ENCODE data around the gene LIMK1.

LIMK1 gene

GRCh38 chr7:74083928-74084721 lies 521 bp downstream of the LIMK1 start:
- no peak for DNase-seq (ENCODE audit: low read depth in 1 of 2, low spot score in 1 of 2)

GRCh38 chr7:74084722-74085578 lies 1.3 kb downstream of the LIMK1 start:
- DNase-seq (ENCODE audit: low read depth in 1 of 2, low spot score in 1 of 2), result no peak

- DNase-seq (ENCODE audit: low read depth in 1 of 2, low spot score in 1 of 2), result no peak
Observed at GRCh38 chr7:74087791-74088453, 4.3 kb downstream of the LIMK1 start.

GRCh38 chr7:74092321-74092963 lies 8.8 kb downstream of the LIMK1 start:
- no peak for DNase-seq (ENCODE audit: low read depth in 1 of 2, low spot score in 1 of 2)

GRCh38 chr7:74092964-74093471 lies 9.4 kb downstream of the LIMK1 start:
- DNase-seq (ENCODE audit: low read depth in 1 of 2, low spot score in 1 of 2), result no peak

- no peak for DNase-seq (ENCODE audit: low read depth in 1 of 2, low spot score in 1 of 2)
Observed at GRCh38 chr7:74093671-74094223, 10.1 kb downstream of the LIMK1 start.

GRCh38 chr7:74094224-74095101 lies 10.9 kb downstream of the LIMK1 start:
- DNase-seq (ENCODE audit: low read depth in 1 of 2, low spot score in 1 of 2), result peak; percentile 39 to 45

- no peak for DNase-seq (ENCODE audit: low read depth in 1 of 2, low spot score in 1 of 2)
Observed at GRCh38 chr7:74095135-74095534, 11.5 kb downstream of the LIMK1 start.

GRCh38 chr7:74097937-74098614 lies 14.5 kb downstream of the LIMK1 start:
- no peak for DNase-seq (ENCODE audit: low read depth in 1 of 2, low spot score in 1 of 2)

- no peak for DNase-seq (ENCODE audit: low read depth in 1 of 2, low spot score in 1 of 2)
Observed at GRCh38 chr7:74099031-74099430, 15.4 kb downstream of the LIMK1 start.

GRCh38 chr7:74101061-74101681 lies 17.6 kb downstream of the LIMK1 start:
- DNase-seq (ENCODE audit: low read depth in 1 of 2, low spot score in 1 of 2), result no peak

- no peak for DNase-seq (ENCODE audit: low read depth in 1 of 2, low spot score in 1 of 2)
Observed at GRCh38 chr7:74103219-74103772, 19.7 kb downstream of the LIMK1 start.

GRCh38 chr7:74104702-74105101 lies 21.1 kb downstream of the LIMK1 start:
- no peak for DNase-seq (ENCODE audit: low read depth in 1 of 2, low spot score in 1 of 2)

- DNase-seq (ENCODE audit: low read depth in 1 of 2, low spot score in 1 of 2), result no peak
Observed at GRCh38 chr7:74105992-74106391, 22.4 kb downstream of the LIMK1 start.

- no peak for DNase-seq (ENCODE audit: low read depth in 1 of 2, low spot score in 1 of 2)
Observed at GRCh38 chr7:74106846-74107245, 23.2 kb downstream of the LIMK1 start.

- DNase-seq (ENCODE audit: low read depth in 1 of 2, low spot score in 1 of 2), result no peak
Observed at GRCh38 chr7:74115326-74115725, 31.7 kb downstream of the LIMK1 start.

- no peak for DNase-seq (ENCODE audit: low read depth in 1 of 2, low spot score in 1 of 2)
Observed at GRCh38 chr7:74116356-74116755, 32.8 kb downstream of the LIMK1 start.

- no peak for DNase-seq (ENCODE audit: low read depth in 1 of 2, low spot score in 1 of 2)
Observed at GRCh38 chr7:74119831-74120230, 36.2 kb downstream of the LIMK1 start.

Data from stimulated activated CD4-positive, alpha-beta T cell treated with anti-CD3 and anti-CD28 coated beads, Interleukin-15, amount 100 ng/mL, for 1 hour (primary cell).